K562 (cell line): ENCODE results near the gene CCDC88C. TPM values are rescaled to one million over a fixed set of nuclear protein-coding genes. Genes with fewer than 3 reads are reported as not detected.

Experiments
- CREB1 ChIP-seq, 2 experiments: sonication (generic) in 1 of 2; formaldehyde crosslinking in 1 of 2; IDR thresholded peaks; 2 replicates each; pipeline versions ENCODE4 v1.6.1 to v1.8.0; 2012 to 2022; ENCODE audit warnings: inconsistent platforms in 1 of 2, mild to moderate bottlenecking in 1 of 2, missing genetic modification reagents in 1 of 2, moderate library complexity in 1 of 2
- HINFP ChIP-seq: fragments of 450-650 bp; conservative IDR thresholded peaks from 2 replicates; pipeline ENCODE4 v1.6.1; 2016; ENCODE audit warnings: missing genetic modification characterization, low read depth, mild to moderate bottlenecking, control low read depth, missing compliant biosample characterization
- MGA ChIP-seq: fragments of 450-650 bp; IDR thresholded peaks from 2 replicates; pipeline ENCODE4 v1.6.1; 2016; ENCODE audit warnings: mild to moderate bottlenecking, moderate library complexity
- NKRF ChIP-seq: fragments of 450-650 bp; IDR thresholded peaks from 2 replicates; pipeline ENCODE4 v1.6.1; 2016; ENCODE audit warnings: borderline replicate concordance
- U2AF2 ChIP-seq: fragments of 200-400 bp; formaldehyde crosslinking; optimal IDR thresholded peaks from 2 replicates; pipeline ENCODE3; 2017; ENCODE audit warnings: low read depth, mild to moderate bottlenecking, low read length
- polyA plus RNA-seq, 8 experiments: library from polyadenylated mRNA; depleted of rRNA in 4 of 8; stranded (reverse) in 5 of 8; unstranded in 3 of 8; fragments of >200 nt; fragmentation: Nextera tagmentation in 2 of 8; fragmentation: Illumina TruSeq in 1 of 8; extraction: Ambion mirVana in 2 of 8; extraction: Trizol in 1 of 8; gene quantifications; 2 replicates each; pipeline versions ENCODE4 v1.2.1 to v1.2.3, GENCODE V29; 2011 to 2014; ENCODE audit warnings: inconsistent platforms in 1 of 8, missing spikeins in 1 of 8
- total RNA-seq, 7 experiments: library from RNA; depleted of rRNA in 6 of 7; stranded (reverse); fragments of >200 nt in 6 of 7; fragmentation: Illumina TruSeq in 2 of 7; extraction: Trizol in 2 of 7; gene quantifications; 2 replicates each; pipeline versions ENCODE4 v1.2.1 to v1.2.3, GENCODE V29; 2011 to 2021; ENCODE audit warnings: low replicate concordance in 1 of 7
- TF ChIP-seq, protein P1 (sequence below): sonication (generic); IDR thresholded peaks from 2 replicates; pipeline ENCODE4 v1.6.1; 2016

Gene CCDC88C
- total and polyA plus RNA-seq, 9 of the 15 experiments (the other 6 are each of a cell fraction or from before 2014, with no cell fraction given): 0.62 to 22.5 (median 10.7) TPM

DNA sequence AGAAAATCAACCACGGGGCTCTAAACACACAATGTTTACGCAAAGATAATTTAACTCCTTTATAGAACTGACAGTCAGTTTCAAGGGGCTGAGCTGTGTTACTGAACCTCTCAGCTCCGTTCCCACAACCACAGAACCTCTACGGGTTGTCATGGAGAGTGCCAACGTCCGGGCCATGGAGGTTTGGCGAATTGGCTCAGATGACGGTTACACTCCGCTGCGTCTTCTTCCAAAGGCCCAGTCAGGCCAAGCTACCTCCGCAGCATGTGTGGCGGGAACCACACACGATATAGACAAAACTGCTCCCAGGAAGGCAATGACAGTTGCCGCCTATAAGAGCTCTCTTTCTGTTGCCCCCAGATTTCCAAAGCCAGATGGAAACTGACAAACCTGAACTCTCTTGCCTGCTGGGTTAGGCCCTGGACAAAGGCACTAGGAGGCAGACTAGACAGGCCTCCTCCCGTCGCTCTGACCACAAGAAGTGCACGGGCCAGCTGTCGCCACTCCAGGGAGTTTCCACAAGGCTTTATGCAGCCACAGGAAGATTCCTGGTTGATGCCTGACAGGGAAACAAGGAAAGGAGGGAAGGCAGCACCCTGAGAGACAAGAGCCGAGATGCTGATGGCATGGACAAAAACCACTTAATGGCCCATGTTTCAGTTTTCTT is 30.3 kb downstream of the CCDC88C start (continued):
- TF ChIP-seq MGA: no peak
- TF ChIP-seq, protein P1, sequence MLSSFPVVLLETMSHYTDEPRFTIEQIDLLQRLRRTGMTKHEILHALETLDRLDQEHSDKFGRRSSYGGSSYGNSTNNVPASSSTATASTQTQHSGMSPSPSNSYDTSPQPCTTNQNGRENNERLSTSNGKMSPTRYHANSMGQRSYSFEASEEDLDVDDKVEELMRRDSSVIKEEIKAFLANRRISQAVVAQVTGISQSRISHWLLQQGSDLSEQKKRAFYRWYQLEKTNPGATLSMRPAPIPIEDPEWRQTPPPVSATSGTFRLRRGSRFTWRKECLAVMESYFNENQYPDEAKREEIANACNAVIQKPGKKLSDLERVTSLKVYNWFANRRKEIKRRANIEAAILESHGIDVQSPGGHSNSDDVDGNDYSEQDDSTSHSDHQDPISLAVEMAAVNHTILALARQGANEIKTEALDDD: no peak
- no peak for TF ChIP-seq HINFP
- TF ChIP-seq CREB1 (IDR thresholded peaks at IDR 0.05): no peak
- no peak for TF ChIP-seq CREB1 (CRISPR knock-in tag; IDR thresholded peaks at IDR 0.05)
- TF ChIP-seq NKRF: no peak
- TF ChIP-seq U2AF2: no peak
